Lung (tissue), 12 donors: ENCODE data around the gene NMRAL1. TPM values are rescaled to one million over a fixed set of nuclear protein-coding genes. Genes with fewer than 3 reads are reported as not detected.

Source experiments
- ATAC-seq: fragments of 200-7000 bp; cut with Tn5 transposase; one replicate; pipeline ENCODE4 v1.9.1; 2020; ENCODE audit warnings: moderate number of reproducible peaks; ENCODE audit not compliant: insufficient read depth, low FRiP score
- DNase-seq, 3 donors: peaks; one replicate each; pipeline ENCODE4 v3.0.0-alpha.2; 2013 to 2017
- H3K27ac ChIP-seq, 2 donors: one replicate each; pipeline ENCODE4 v1.5.1; 2013; ENCODE audit warnings: mild to moderate bottlenecking in 2 of 2, moderate library complexity in 2 of 2, control low read depth in 1 of 2, inconsistent platforms in 1 of 2, low read depth in 1 of 2, low read length in 1 of 2
- H3K27me3 ChIP-seq, 3 donors: one replicate each; pipeline ENCODE4 v1.5.1; 2013; ENCODE audit warnings: low read length in 2 of 3; ENCODE audit not compliant: control insufficient read depth in 3 of 3, insufficient read depth in 3 of 3
- H3K36me3 ChIP-seq, 4 donors: one replicate each; pipeline ENCODE4 v1.5.1; 2013; ENCODE audit warnings: low read length in 4 of 4, mild to moderate bottlenecking in 1 of 4, moderate library complexity in 1 of 4; ENCODE audit not compliant: control insufficient read depth in 4 of 4, insufficient read depth in 4 of 4
- H3K4me1 ChIP-seq, 5 donors: one replicate each; pipeline ENCODE4 v1.5.1; 2013; ENCODE audit warnings: low read length in 5 of 5, mild to moderate bottlenecking in 2 of 5, moderate library complexity in 1 of 5; ENCODE audit not compliant: control insufficient read depth in 5 of 5, insufficient read depth in 5 of 5
- H3K4me3 ChIP-seq: one replicate; pipeline ENCODE4 v1.5.1; 2013; ENCODE audit warnings: mild to moderate bottlenecking, control low read depth, moderate library complexity
- H3K9ac ChIP-seq, 2 donors: one replicate each; pipeline ENCODE4 v1.5.1; 2013; ENCODE audit warnings: low read length in 2 of 2, control low read depth in 1 of 2; ENCODE audit not compliant: insufficient read depth in 1 of 2
- H3K9me3 ChIP-seq, 4 donors: one replicate each; pipeline ENCODE4 v1.5.1; 2013; ENCODE audit warnings: low read length in 3 of 4, mild to moderate bottlenecking in 1 of 4, moderate library complexity in 1 of 4; ENCODE audit not compliant: control insufficient read depth in 4 of 4, insufficient read depth in 3 of 4
- WGBS, 2 donors: extraction: QIAGEN DNeasy Blood & Tissue Kit; methylation state at CpG; one replicate each; pipeline ENCODE4 v1.1.7; 2013; 5-methylcytosine and 5-hydroxymethylcytosine counted together
- polyA plus RNA-seq, 2 donors: library from polyadenylated mRNA; stranded (reverse); fragments of 200-250 nt; gene quantifications; one replicate each; pipeline ENCODE4 v1.2.1, GENCODE V29; 2013
- total RNA-seq, 2 donors: library from RNA; depleted of rRNA in 1 of 2; stranded (reverse); fragments of >200 nt in 1 of 2; gene quantifications; one replicate each; pipeline ENCODE4 v1.2.1, GENCODE V29; 2014 to 2021
- TF ChIP-seq, protein P1 (sequence below): IDR thresholded peaks from 2 replicates; pipeline ENCODE4 v1.5.1; 2012; ENCODE audit warnings: mild to moderate bottlenecking; ENCODE audit errors: control extremely low read depth, extremely low read depth
- donor health status: control.
- donor health status: control.
- donor health status: Bipolar disorder and iron deficiency.
- donor health status: healthy.
- donor health status: DM: yes; HTN: yes; CAD: no.

The NMRAL1 gene
- total and polyA plus RNA-seq, 4 donors: 23.4 to 57.4 (median 46.8) TPM

DNA sequence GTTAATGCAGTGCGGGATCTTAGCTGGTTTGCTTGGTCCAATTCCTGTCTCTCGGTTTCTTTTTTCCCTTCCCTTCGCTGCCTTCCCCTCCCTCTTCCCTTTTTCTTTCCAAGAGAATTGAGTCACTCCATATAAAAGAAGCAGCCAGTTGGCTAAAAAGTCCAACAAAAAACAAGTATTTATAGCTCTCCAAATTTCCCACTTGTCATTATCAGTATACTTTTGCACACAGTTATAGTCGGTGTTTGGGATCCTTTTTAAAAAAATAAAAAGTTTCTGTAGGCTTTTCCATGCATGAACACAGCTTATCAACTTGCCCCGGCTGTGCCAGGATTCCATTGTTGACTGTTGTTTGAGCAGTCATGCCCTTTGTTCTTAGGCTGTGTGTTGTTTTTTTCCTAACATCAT, 26.6 kb upstream of the NMRAL1 start:
- H3K27ac ChIP-seq: peak overlapping the region in 1 of 2 donors; percentile 90

DNA sequence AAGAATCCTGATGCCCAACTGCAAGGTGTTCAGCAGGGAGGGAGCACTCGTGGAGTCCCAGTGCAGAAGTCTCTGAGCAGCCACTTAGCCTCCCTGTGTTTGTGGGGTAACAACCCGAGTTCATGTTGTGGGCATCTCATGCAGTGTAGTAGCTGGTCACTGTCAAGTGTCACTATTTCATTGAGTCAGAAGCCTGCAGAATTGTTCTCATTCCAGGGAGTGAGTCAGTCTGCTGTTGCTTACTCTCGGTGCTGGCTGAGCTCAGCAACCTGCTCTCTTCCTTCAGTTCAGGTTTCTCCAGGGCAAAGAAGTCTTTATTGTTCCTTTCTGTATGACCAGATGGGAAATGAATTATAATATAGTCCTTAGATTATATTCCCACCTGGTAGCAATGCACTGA, 25.8 kb upstream of the NMRAL1 start:
- peak in 1 of 3 donors; percentile 30 for DNase-seq

More for the DNA sequence above, 26.6 kb upstream of the NMRAL1 start:
- H3K4me1 ChIP-seq: peaks cover 0 to 27% (median 7%) of the 10 kb centered on the region in 5 donors
- no peak overlapping the region for H3K4me3 ChIP-seq
- ATAC-seq (no peak), DNase-seq (peak in 2 of 3 donors; percentile 42 to 50)
- H3K27me3 ChIP-seq: no peaks in the 10 kb centered on the region
- TF ChIP-seq, protein P1, sequence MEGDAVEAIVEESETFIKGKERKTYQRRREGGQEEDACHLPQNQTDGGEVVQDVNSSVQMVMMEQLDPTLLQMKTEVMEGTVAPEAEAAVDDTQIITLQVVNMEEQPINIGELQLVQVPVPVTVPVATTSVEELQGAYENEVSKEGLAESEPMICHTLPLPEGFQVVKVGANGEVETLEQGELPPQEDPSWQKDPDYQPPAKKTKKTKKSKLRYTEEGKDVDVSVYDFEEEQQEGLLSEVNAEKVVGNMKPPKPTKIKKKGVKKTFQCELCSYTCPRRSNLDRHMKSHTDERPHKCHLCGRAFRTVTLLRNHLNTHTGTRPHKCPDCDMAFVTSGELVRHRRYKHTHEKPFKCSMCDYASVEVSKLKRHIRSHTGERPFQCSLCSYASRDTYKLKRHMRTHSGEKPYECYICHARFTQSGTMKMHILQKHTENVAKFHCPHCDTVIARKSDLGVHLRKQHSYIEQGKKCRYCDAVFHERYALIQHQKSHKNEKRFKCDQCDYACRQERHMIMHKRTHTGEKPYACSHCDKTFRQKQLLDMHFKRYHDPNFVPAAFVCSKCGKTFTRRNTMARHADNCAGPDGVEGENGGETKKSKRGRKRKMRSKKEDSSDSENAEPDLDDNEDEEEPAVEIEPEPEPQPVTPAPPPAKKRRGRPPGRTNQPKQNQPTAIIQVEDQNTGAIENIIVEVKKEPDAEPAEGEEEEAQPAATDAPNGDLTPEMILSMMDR: no peak
- no peak overlapping the region for H3K9ac ChIP-seq
- 44 to 69% methylated on average over 5 of the region's 5 CpGs for WGBS, 2 donors
- H3K36me3 ChIP-seq: peaks cover 0 to 8% (median 5%) of the 10 kb centered on the region in 4 donors
- no peaks in the 10 kb centered on the region for H3K9me3 ChIP-seq

DNA sequence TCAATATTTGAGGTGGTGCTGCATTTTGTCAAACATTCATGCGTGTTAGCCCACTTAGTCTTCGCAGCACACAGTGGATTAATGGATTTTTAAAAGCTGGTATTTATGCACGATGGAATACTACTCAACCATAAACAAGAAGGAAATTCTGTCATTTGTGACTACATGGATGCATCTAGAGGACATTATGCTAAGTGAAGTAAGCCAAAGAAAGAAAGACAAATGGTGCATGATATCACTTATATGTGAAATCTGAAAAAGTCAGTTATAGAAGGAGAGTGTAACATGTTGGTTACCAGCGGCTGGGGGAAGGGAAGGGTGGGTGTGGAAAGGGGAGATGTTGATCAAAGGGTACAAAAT, 24.8 kb upstream of the NMRAL1 start:
- WGBS, 2 donors: 97 to 99% methylated on average over 4 of the region's 4 CpGs

More for the DNA sequence above, 25.8 kb upstream of the NMRAL1 start:
- TF ChIP-seq, protein P1: no peak
- H3K9me3 ChIP-seq: no peaks in the 10 kb centered on the region
- H3K27ac ChIP-seq: peak overlapping the region in 1 of 2 donors; percentile 90
- H3K36me3 ChIP-seq: peaks cover 0 to 8% (median 4%) of the 10 kb centered on the region in 4 donors
- no peaks in the 10 kb centered on the region for H3K27me3 ChIP-seq
- peak; percentile 55 for ATAC-seq
- WGBS, 2 donors: 68 to 73% methylated on average over 3 of the region's 3 CpGs
- no peak overlapping the region for H3K9ac ChIP-seq
- H3K4me1 ChIP-seq: peaks cover 0 to 34% (median 7%) of the 10 kb centered on the region in 5 donors
- no peak overlapping the region for H3K4me3 ChIP-seq

More for the DNA sequence above, 24.8 kb upstream of the NMRAL1 start:
- Histone ChIP-seq H3K27me3 (no peaks in the 10 kb centered on the region), H3K9me3 (no peaks in the 10 kb centered on the region), H3K4me1 (peaks cover 0 to 38% (median 7%) of the 10 kb centered on the region in 5 donors), H3K9ac (no peak overlapping the region), H3K4me3 (no peak overlapping the region), H3K27ac (no peak overlapping the region), H3K36me3 (peaks cover 0 to 8% (median 4%) of the 10 kb centered on the region in 4 donors)
- TF ChIP-seq, protein P1: no peak
- DNase-seq (no peak), ATAC-seq (no peak)
